HG03457 (cell line): ENCODE measurements around the gene CDC16.
"Not testable (repeated sequence)": the region's sequence is repeated elsewhere in the genome, so short reads cannot be mapped to it uniquely, and the experiment has no call there.

Experiments used
- ATAC-seq: cut with Tn5 transposase; IDR thresholded peaks from one replicate; pipeline ENCODE4 v1.9.1; 2021; ENCODE audit warnings: moderate number of reproducible peaks; ENCODE audit not compliant: unreplicated experiment

Gene CDC16

DNA sequence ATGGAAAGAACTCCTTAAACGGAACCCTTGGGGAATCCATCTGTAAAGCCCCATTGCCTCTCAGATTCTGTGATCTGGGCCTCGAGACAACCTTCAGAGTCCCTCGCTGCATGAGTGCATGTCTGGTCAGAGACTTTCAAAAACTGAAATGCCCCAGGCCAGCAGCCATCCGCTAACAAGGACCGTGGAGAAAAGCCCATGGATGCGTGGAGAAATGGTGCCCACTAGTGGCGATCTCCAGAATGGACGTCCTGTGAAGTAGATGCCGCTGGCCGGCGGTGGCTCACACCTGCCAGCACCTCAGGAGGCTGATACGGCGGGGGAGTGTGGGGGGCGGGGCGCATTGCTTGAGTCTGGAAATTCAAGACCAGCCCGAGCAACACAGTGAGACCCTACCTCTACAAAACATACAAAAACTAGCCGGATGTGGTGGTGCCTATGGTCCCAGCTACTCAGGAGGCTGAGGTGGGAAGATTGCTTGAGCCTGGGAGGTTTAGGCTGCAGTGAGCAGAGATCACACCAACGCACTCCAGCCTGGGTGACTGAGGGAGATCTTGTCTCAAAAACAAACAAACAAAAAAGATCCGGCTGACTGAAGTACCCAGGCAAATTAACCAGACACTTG, 7.9 kb upstream of the CDC16 start:
- peak; percentile 55 for ATAC-seq

DNA sequence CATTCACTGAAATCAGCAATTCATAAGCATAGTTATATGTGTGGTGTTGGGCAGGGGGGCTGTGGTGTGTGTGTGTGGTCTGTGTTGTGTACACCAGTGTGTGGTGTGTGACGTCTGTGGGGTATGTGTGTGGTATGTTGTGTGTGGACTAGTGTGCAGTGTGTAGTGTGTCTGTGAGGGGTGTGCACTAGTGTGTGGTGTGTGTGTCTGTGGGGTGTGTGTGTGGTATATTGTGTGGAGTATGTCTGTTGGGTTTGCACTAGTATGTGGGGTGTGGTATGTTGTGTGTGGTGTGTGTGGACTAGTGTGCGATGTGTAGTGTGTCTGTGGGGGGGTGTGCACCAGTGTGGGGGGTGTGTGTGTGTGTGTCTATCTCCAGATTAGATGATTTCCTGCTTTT, 7.2 kb upstream of the CDC16 start:
- no peak for ATAC-seq

GRCh38 chr13:114228176-114228575, 6.5 kb upstream of the CDC16 start:
- no peak for ATAC-seq

DNA sequence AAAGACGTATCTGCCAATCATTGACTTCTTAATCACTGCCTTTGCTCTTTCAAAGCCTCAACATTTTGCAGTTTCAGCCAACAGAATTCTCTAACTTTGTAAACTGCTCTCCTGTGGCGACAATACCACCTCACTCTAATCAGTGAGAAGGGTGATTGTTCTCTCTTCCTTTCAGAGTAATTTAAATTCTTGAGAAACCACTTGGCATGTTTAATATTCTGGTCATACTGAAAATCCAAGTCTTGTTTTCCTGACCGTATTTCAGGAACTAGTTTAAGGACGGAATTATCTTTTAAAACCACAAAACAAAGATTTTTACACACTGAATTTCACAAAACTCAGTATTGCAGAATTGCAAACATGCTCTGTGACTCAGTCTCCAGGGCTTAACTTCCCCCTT, 5.2 kb upstream of the CDC16 start:
- ATAC-seq = no peak

DNA sequence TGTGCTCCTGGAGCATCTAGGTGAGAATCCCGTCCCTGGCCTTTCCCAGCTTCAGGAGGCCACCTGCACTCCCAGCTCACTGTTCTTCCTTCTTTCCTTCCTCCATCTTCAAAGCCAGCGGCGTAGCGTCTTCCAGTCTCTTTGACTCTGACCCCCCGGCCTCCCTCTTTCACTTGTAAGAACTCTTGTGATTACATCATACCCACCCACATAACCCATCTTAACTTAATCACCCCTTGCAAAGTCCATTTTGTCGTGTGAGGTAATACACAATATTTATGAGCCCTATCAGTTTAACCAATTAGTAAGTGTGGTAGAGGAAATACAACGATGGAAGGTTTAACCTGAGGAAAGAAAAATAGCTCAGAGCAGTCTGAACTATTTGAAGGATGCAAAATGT, 4.6 kb upstream of the CDC16 start:
- ATAC-seq = no peak

- no peak for ATAC-seq
These were observed 4.1 kb upstream of the CDC16 start for GRCh38 chr13:114230575-114230974.

- no peak for ATAC-seq
These were observed 2.8 kb upstream of the CDC16 start for GRCh38 chr13:114231886-114232285.

DNA sequence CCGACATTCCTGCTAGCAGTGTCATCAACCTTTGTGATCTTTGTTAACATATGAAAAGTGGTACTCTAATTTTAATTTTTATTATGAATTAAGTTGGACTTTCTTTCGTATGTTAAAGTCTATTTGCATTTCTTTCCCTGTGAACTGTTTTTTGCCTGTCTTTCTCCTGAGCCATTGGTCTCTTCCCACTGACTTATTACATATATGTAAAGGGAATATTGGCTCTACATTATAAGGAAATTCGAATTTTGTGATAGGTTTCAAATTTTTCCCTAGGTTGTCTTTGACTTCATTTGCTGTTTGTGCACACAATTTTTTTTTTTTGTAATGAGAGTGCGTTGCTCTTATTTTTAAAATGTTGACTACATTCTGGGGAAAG, 442 bp upstream of the CDC16 start:
- ATAC-seq = no peak

- ATAC-seq = no peak
These were observed 1.0 kb downstream of the CDC16 start for GRCh38 chr13:114235697-114236096.

DNA sequence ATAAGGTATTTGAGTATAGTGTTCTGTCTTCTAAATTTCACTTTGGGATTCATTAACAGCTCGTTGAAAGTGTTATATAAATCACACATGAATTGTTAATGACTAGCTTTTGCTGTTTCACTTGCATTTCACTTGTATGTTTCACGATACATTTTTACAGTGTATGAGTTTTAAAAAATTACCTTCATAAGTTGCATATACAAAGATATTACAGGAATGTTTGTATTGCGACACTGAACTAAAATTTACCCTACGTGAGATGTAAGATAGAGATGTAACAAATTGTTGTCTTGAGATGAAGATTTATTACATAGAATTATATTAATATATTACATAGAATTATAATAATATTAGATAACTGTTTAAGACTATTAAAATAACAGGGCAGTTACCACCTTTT, 1.5 kb downstream of the CDC16 start:
- no peak for ATAC-seq

DNA sequence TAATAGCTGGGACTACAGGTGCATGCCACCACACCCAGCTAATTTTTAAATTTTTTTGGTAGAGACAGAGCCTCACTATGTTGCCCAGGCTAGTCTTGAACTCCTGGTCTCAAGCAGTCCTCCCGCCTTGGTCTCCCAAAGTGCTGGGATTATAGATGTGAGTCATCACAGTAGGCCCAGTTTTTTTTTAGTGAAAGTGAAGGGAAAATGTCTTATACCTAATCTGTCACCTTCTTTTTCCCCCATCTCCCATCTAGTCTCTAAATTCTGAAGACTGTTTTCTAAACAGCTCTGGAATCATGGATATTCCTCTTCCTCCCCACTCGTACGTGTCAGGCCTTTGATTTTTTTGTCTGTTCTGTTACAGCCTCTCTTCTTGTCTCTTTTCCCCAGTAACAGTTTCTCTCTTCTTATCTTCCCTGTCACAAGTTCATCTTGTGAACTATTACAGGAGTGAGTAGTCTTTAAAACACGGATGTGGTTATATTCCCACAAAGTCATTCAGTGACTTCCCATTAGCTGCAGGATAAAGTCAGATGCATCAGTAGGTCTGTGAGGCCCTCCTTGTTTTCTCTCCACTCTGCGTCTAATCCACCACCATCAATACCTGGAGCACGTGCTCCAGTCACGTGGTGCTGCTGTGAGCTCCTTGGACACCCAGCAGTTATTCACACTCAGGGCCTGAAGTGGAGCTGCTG, 2.9 kb downstream of the CDC16 start:
- ATAC-seq = no peak

DNA sequence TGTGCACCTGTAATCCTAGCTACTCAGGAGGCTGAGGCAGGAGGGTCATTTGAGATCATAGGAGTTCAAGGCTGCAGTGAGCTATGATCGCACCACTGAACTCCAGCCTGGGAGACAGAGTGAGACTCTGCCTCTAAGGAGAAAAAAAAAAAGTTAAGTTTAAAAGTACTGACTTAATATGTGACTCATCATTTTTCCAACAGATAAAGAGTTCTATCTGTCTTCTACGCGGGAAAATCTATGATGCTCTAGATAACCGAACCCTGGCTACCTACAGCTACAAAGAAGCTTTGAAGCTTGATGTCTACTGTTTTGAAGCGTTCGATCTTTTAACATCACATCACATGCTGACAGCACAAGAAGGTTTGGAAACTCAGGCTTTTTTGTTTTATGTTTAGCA, 7.2 kb downstream of the CDC16 start:
- no peak for ATAC-seq

DNA sequence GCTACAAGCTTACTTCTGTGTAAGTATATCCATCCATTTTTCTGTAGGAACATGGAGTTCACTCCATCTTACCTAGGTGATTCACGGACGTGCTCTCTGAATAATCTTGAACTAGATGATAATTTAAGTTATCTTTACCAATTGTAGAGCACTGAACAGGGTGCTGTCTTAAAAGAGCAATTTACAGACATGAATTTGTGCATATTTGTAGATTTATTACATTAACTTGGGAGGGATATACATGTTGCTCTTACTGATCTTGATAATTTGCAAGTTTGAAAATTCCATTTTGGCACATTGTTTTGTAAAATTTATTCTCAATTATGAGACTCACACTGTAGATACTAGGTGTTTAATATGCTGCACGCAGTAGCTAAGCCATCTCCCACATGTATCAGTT, 9.3 kb downstream of the CDC16 start:
- no peak for ATAC-seq

DNA sequence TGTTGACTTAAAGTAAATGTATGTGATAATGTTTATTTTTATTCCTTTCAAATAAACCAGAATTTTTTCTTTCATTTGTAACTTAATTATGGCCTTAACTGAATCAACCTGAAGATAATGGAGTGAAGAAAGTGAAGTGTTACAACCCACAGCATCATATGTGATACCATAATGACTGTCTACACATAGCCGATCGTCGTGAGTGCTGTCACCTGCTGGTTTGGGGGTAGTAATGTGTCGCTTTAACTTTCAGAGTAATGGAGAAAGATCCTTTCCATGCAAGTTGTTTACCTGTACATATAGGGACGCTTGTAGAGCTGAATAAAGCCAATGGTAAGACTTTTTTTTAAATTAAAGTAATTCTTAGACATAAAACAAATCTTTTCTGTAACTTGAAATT, 9.9 kb downstream of the CDC16 start:
- no peak for ATAC-seq

GRCh38 chr13:114248011-114248410, 13.3 kb downstream of the CDC16 start:
- no peak for ATAC-seq

DNA sequence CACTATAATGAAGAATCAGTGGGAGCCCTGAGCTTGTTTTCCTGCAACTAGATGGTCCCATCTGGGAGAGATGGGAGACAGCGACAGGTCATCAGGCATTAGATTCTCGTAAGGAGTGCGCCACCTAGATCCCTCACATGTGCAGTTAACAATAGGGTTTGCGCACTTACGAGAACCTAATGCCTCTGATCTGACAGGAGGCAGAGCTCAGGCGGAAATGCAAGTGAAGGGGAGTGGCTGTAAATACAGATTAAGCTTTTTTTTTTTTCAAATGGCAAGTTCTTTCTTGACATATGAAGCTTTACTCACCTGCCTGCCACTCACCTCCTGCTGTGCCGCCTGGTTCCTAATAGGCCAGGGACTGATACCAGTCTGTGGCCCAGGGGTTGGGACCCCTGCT, 14.4 kb downstream of the CDC16 start:
- no peak for ATAC-seq

- not testable (repeated sequence) for ATAC-seq
These were observed 17.1 kb downstream of the CDC16 start for GRCh38 chr13:114251639-114252440.

DNA sequence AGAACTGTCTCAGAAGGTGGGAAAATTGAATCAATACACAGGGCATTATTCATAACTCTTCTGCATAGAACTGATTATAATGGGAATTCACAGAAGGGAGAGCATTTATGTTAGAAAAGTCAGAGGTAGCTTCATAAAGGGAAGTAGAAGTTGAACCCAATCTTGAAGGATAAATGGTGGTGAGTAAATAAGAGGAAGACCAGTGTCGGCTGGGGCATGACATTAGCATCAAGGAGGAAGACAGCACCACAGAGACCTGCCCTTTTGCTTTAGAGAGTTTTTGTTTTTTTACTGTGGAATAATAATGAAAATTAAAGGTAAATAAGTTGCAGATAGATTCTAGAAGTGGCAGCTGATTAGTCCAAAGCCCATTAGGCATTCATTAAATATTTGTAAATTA, 21.9 kb downstream of the CDC16 start:
- no peak for ATAC-seq

- no peak for ATAC-seq
These were observed 22.3 kb downstream of the CDC16 start for GRCh38 chr13:114257014-114257413.

- ATAC-seq = no peak
These were observed 23.9 kb downstream of the CDC16 start for GRCh38 chr13:114258589-114258988.

- ATAC-seq = no peak
These were observed 24.7 kb downstream of the CDC16 start for GRCh38 chr13:114259374-114259773.

- ATAC-seq = no peak
These were observed 25.3 kb downstream of the CDC16 start for GRCh38 chr13:114259974-114260373.
